Endodermal cell (in vitro differentiated cells): ENCODE measurements around the gene SEMA4A. TPM values are rescaled to one million over a fixed set of nuclear protein-coding genes. Genes with fewer than 3 reads are reported as not detected.
A peak's percentile ranks its signal among the peaks of the same experiment; 100 is the strongest.

Source experiments
- DNase-seq: peaks from one replicate; pipeline ENCODE4 v3.0.0-alpha.2; 2017
- H3K27ac ChIP-seq: 2 replicates; pipeline ENCODE4 v1.5.1; 2013; ENCODE audit warnings: mild to moderate bottlenecking, low read depth, low read length, moderate library complexity
- H3K27me3 ChIP-seq: 2 replicates; pipeline ENCODE4 v1.6.1; 2013; ENCODE audit warnings: mild to moderate bottlenecking, low read length, moderate library complexity; ENCODE audit not compliant: insufficient read depth, control insufficient read depth, poor library complexity, severe bottlenecking
- H3K36me3 ChIP-seq: 2 replicates; pipeline ENCODE4 v1.7.0; 2013; ENCODE audit warnings: mild to moderate bottlenecking, low read length, moderate library complexity; ENCODE audit not compliant: control insufficient read depth, insufficient read depth
- H3K4me1 ChIP-seq: one replicate; pipeline ENCODE4 v1.7.0; 2013; ENCODE audit warnings: low read length; ENCODE audit not compliant: control insufficient read depth, insufficient read depth
- H3K4me3 ChIP-seq: 2 replicates; pipeline ENCODE4 v1.5.1; 2013; ENCODE audit warnings: mild to moderate bottlenecking, low read length, moderate library complexity
- H3K9ac ChIP-seq: 2 replicates; pipeline ENCODE4 v1.6.1; 2013; ENCODE audit warnings: mild to moderate bottlenecking, low read length, moderate library complexity; ENCODE audit not compliant: poor library complexity, severe bottlenecking; ENCODE audit errors: extremely low read depth
- H3K9me3 ChIP-seq: 2 replicates; pipeline ENCODE4 v1.6.1; 2013; ENCODE audit warnings: mild to moderate bottlenecking, low read length, moderate library complexity; ENCODE audit not compliant: control insufficient read depth
- H3K27ac Mint-ChIP-seq: 2 replicates; pipeline ENCODE4 v1.8.0; 2020; ENCODE audit warnings: mixed read lengths
- H3K27me3 Mint-ChIP-seq: 2 replicates; pipeline ENCODE4 v1.8.0; 2021; ENCODE audit warnings: mild to moderate bottlenecking, mixed read lengths; ENCODE audit not compliant: insufficient read depth
- H3K36me3 Mint-ChIP-seq: 2 replicates; pipeline ENCODE4 v1.8.0; 2020; ENCODE audit warnings: low read depth, mixed read lengths
- H3K4me1 Mint-ChIP-seq: 2 replicates; pipeline ENCODE4 v1.8.0; 2020; ENCODE audit warnings: mixed read lengths
- H3K4me3 Mint-ChIP-seq: 2 replicates; pipeline ENCODE4 v1.8.0; 2020; ENCODE audit warnings: mild to moderate bottlenecking, moderate library complexity, mixed read lengths
- H3K9me3 Mint-ChIP-seq: 2 replicates; pipeline ENCODE4 v1.8.0; 2020; ENCODE audit warnings: mild to moderate bottlenecking, mixed read lengths
- CTCF ChIP-seq: fragments of 200-600 bp; sonication (generic); conservative IDR thresholded peaks from 2 replicates; pipeline ENCODE4 v1.5.0; 2021; ENCODE audit warnings: antibody characterized with exemption, mild to moderate bottlenecking
- WGBS, 2 experiments: methylation state at CpG; one replicate each; pipeline versions ENCODE4 v1.1.5 to v1.1.7; 2013; ENCODE audit warnings: missing lambda C conversion rate in 2 of 2, mixed read lengths in 1 of 2; ENCODE audit not compliant: insufficient coverage in 1 of 2, insufficient read length in 1 of 2; 5-methylcytosine and 5-hydroxymethylcytosine counted together
- total RNA-seq, 2 donors: library from RNA; stranded (reverse); fragmentation: NEBNext Ultra II Directional in 1 of 2; extraction: Animal tissue kit (Norgen Biotek cat#: 25700) in 1 of 2; gene quantifications; 2 replicates in 1 of 2; 3 replicates in 1 of 2; pipeline ENCODE4 v1.2.1, GENCODE V29; 2021

SEMA4A gene
- total RNA-seq, 2 donors from 2014 or later = 6.4 to 10.3 TPM

DNA sequence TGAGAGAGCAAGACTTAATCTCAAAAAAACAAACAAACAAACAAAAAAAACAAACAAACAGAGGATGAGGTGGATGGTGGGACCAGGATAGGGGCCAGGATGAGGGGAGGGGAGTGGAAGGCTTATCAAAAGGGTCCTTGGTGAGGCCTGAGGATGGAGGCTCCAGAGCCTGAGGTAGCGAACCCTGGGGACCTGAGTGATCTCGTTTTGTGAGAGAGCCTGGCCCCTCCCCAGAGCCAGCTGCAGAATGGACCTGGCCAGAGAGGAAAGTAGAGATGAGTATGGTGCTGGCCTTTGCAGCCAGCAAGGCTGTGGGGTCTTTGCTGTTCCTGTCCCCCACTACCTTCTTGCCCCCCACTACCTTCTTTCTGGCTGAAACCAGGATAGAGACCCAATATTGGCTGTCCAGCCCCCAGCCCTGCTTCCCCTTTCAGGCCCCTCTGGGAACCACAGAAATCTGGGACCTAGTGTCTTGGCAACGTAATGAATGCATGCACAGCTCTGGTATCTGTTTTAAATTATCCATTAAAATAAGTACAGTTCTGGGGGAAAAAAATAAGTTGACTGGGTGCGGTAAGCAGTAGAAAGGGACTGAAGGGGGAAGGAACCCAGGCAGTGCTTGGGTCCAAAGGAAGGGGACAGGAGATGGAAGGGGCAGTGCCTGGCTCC is 40.0 kb upstream of the SEMA4A start:
- Mint-ChIP-seq H3K9me3 (no peaks in the 10 kb centered on the region), H3K4me1 (peaks cover 31% of the 10 kb centered on the region)

GRCh38 chr1:156114101-156114918 is 39.1 kb upstream of the SEMA4A start, which contains the start of gene LMNA:
Gene LMNA, plus strand, starts transcription at chr1:156114711. Its CDS starts 208 bp downstream, at chr1:156114919.
- H3K36me3 ChIP-seq = peaks cover 19% of the 10 kb centered on the region
- H3K4me3 ChIP-seq = peak within 1 kb of the TSS; percentile 88
- Mint-ChIP-seq H3K4me3 (peak within 1 kb of the TSS; percentile 74), H3K9me3 (no peaks in the 10 kb centered on the region), H3K36me3 (peaks cover 8% of the 10 kb centered on the region), H3K27ac (peak within 1 kb of the TSS; percentile 74), H3K27me3 (peaks cover 18% of the 10 kb centered on the region), H3K4me1 (peaks cover 34% of the 10 kb centered on the region)
- no peak for TF ChIP-seq CTCF
- peak within 1 kb of the TSS; percentile 36 for H3K27ac ChIP-seq
- DNase-seq = peak; percentile 95
- no peaks in the 10 kb centered on the region for H3K9me3 ChIP-seq
- WGBS, 2 experiments = 5 to 30% methylated on average over 2 to 36 of the region's 37 CpGs
- H3K4me1 ChIP-seq = no peaks in the 10 kb centered on the region
- no peaks in the 10 kb centered on the region for H3K27me3 ChIP-seq
- peak within 1 kb of the TSS; percentile 79 for H3K9ac ChIP-seq

More for the DNA sequence above, 40.0 kb upstream of the SEMA4A start:
- peak; percentile 63 for DNase-seq
- no peak overlapping the region for H3K9ac ChIP-seq
- Mint-ChIP-seq H3K27me3 (peaks cover 18% of the 10 kb centered on the region), H3K36me3 (peaks cover 8% of the 10 kb centered on the region), H3K27ac (peak overlapping the region; percentile 6), H3K4me3 (no peak overlapping the region)
- H3K4me3 ChIP-seq = no peak overlapping the region
- H3K36me3 ChIP-seq = peaks cover 17% of the 10 kb centered on the region
- H3K4me1 ChIP-seq = no peaks in the 10 kb centered on the region
- TF ChIP-seq CTCF = no peak
- no peaks in the 10 kb centered on the region for H3K9me3 ChIP-seq
- WGBS, 2 experiments = 72% methylated on average over 4 of the region's 4 CpGs; no CpG with 5 or more reads in 1 of the 2 experiments
- peak overlapping the region; percentile 36 for H3K27ac ChIP-seq
- no peaks in the 10 kb centered on the region for H3K27me3 ChIP-seq

GRCh38 chr1:156114919-156115513 is 38.4 kb upstream of the SEMA4A start:
- H3K9me3 ChIP-seq = no peaks in the 10 kb centered on the region
- peaks cover 21% of the 10 kb centered on the region for H3K36me3 ChIP-seq
- H3K4me1 Mint-ChIP-seq = peaks cover 34% of the 10 kb centered on the region
- no peaks in the 10 kb centered on the region for H3K27me3 ChIP-seq
- no peaks in the 10 kb centered on the region for H3K4me1 ChIP-seq
- H3K9me3 Mint-ChIP-seq = no peaks in the 10 kb centered on the region
- peak overlapping the region; percentile 88 for H3K4me3 ChIP-seq
- H3K27ac ChIP-seq = no peak overlapping the region
- H3K4me3 Mint-ChIP-seq = peak overlapping the region; percentile 74
- peak overlapping the region; percentile 79 for H3K9ac ChIP-seq
- no peak for TF ChIP-seq CTCF
- DNase-seq = peak; percentile 88
- H3K36me3 Mint-ChIP-seq = peaks cover 9% of the 10 kb centered on the region
- peak overlapping the region; percentile 74 for H3K27ac Mint-ChIP-seq
- peaks cover 18% of the 10 kb centered on the region for H3K27me3 Mint-ChIP-seq
- WGBS, 2 experiments = 0 to 2% methylated on average over 14 to 49 of the region's 49 CpGs
